Esophagus squamous epithelium (tissue), 4 donors: ENCODE data around the gene TCF7.

Experiments
- CTCF ChIP-seq, 6 experiments: fragments of 450-650 bp in 4 of 6; fragments of 200-600 bp in 2 of 6; sonication (generic) in 2 of 6; IDR thresholded peaks; one replicate each; pipeline ENCODE4 v1.5.1; 2016 to 2019; ENCODE audit warnings: antibody characterized with exemption in 6 of 6, mild to moderate bottlenecking in 4 of 6, moderate library complexity in 4 of 6
- POLR2A ChIP-seq, 4 donors: fragments of 450-650 bp; IDR thresholded peaks; one replicate each; pipeline ENCODE4 v1.6.1; 2017; ENCODE audit warnings: antibody characterized with exemption in 4 of 4, mild to moderate bottlenecking in 4 of 4, moderate library complexity in 3 of 4

- no peak for TF ChIP-seq CTCF (IDR thresholded peaks at IDR 0.05)
- no peak for TF ChIP-seq POLR2A (IDR thresholded peaks at IDR 0.05)
Observed at GRCh38 chr5:134143431-134143830, 28.9 kb downstream of the TCF7 start.
